Stimulated activated CD4-positive, alpha-beta T cell treated with anti-CD3 and anti-CD28 coated beads, Interleukin-4, amount 100 ng/mL, for 24 hours (primary cell): ENCODE results near the gene TCF7.
A peak's percentile ranks its signal among the peaks of the same experiment; 100 is the strongest.
"Not testable (repeated sequence)": the region's sequence is repeated elsewhere in the genome, so short reads cannot be mapped to it uniquely, and the experiment has no call there.

Experiments
- DNase-seq: peaks from one replicate; pipeline ENCODE4 v3.0.0-alpha.2; 2020

Gene TCF7

DNA sequence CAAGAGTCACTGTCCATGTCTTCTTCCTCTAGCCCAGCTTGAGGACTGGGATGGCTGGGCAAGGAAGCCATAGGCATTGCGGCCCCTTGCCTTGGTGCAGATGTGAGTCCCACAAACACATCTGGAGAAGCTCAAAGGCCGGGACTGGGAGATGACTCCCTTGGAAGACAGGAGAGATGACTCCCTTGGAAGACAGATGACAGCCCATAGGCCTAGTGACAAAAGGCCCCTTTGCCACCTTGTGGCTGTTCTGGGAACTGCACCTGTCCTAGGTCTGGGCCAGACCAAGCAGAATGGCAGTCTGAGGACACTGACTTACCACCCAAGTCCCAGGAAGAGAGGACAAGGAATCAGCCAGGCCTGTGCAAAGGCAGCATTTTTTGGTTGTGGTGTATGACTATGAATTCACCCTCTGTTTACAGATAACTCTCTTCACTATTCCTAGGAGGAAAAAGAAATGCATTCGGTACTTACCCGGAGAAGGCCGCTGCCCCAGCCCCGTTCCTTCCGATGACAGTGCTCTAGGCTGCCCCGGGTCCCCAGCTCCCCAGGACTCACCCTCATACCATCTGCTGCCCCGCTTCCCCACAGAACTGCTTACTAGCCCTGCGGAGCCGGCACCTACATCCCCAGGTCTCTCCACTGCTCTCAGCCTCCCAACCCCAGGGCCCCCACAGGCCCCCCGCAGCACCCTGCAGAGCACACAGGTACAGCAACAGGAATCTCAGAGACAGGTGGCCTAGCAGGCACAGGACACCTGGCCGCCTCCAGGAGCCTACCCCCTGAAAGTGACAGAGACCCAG lies 31.5 kb downstream of the TCF7 start:
- DNase-seq: peak; percentile 87

- DNase-seq: no peak
These were observed 32.4 kb downstream of the TCF7 start for GRCh38 chr5:134146651-134147518.

DNA sequence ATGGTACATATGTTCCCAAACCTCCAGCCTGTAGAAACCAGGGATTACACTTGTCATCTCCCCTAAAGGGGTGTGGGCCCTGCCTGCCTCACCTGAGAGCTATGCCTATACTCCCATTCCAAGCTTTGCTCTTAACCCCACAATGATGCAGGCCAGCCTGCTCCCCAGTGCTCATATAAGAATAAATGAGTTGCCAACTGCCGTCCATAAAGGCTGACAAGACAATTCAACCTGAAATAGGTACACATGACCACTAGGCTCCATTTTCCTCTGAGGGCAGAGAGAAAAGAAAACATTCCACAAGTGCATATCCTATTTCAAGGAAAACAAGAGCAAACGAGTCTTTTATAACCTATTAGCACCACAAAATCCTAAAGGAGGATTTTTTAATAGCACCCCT lies 33.8 kb downstream of the TCF7 start:
- DNase-seq: no peak

DNA sequence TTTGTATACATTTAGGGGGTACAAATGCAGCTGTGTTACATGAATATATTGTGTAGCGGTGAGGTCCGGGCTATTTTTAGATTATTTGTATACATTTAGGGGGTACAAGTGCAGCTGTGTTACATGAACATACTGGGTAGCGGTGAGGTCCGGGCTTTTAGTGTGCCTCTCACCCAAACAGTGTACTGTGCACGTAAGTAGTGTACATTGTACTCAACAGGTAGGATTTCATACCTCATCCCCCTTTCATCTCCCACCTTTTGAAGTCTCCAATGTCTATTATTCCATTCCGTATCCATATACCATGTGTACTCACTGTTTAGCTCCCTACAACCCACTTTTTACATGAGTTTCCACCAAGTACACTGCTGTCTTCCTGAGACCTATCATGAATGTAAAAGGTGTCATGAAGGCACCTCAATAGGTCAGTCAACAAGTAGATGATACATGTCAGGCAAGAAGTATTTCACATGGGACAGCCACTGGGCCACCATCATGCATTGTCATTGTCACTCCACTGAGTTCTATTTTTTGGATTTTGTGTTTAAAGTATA lies 34.6 kb downstream of the TCF7 start:
- no peak for DNase-seq

- DNase-seq: no peak
These were observed 35.3 kb downstream of the TCF7 start for GRCh38 chr5:134149571-134150303.

- no peak for DNase-seq
These were observed 37.2 kb downstream of the TCF7 start for GRCh38 chr5:134151723-134152122.

DNA sequence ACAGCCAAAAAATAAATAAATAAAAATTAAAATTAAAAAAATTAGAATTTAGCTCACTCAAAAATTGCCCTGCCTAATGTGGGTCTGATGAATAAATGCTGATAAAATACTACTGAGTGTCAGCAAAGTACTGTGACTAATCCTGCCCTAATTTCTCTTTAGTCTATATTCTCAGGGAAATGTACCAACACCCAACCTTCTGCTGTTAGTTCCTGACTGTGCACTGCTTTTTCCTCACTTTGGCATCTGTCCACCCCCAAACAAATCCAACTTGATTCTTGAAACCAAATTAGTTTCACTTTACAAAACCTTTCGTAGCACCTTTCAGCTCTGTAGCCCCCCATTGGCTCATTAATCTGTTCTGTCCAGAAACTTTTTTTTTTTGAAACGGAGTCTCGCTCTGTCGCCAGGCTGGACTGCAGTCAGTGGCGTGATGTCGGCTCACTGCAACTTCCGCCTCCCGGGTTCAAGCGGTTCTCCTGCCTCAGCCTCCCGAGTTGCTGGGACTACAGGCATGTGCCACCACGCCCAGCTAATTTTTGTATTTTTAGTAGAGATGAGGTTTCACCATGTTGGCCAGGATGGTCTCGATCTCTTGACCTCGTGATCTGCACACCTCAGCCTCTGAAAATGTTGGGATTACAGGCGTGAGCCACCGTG lies 37.8 kb downstream of the TCF7 start:
- not testable (repeated sequence) for DNase-seq

DNA sequence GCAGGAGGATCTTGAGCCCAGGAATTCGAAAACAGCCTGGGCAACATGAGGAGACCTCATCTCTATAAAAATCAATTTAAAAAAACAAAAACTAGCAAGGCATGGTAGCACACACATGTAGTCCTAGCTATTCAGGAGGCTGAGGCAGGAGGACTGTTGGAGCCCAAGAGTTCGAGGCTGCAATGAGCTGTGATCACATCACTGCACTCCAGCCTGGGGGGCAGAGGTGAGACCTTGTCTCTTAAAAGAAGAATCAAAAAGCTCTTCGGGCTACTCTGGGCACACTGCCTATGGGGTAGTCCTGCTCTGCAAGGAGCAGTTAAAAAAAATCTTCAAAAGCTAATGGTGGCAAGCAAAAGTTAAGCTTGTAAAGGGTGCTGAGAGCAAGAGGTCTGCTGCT lies 38.8 kb downstream of the TCF7 start:
- no peak for DNase-seq

DNA sequence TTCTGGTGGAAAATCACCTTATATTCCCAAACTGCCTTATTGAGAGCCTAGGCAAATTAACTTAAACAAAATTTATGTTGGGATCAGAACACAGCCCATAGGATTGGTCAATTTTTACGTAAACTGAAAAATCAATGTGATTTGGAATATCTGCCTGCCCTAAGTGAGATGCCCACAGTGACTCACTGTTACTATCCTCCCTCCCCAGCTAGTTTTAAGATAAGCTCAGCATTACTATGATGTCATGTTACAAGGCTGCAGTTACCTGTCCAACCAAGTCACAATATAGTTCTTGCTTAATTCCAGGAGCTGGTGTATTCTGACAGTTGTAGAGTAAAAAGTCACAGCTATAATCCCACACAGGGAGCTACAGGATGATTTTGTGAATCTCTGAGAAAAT lies 39.2 kb downstream of the TCF7 start:
- no peak for DNase-seq

- no peak for DNase-seq
These were observed 47.3 kb downstream of the TCF7 start for GRCh38 chr5:134161513-134162395.

DNA sequence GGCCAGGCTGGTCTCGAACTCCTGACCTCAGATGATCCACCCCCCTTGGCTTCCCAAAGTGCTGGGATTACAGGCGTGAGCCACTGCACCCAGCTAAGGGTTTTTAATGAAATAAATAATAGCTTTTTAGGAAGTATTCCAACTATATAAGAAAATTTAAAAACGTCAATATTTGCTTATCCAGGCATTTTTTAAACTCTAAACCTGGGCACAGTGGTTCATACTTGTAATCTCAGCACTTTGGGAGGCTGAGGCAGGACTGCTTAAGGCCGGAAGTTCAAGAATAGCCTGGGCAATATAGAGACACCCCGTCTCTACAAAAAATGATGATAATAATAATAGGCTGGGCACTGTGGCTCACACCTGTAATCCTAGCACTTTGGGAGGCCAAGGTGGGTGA lies 48.1 kb downstream of the TCF7 start:
- DNase-seq: no peak

GRCh38 chr5:134171972-134172371 lies 57.5 kb downstream of the TCF7 start:
- DNase-seq: no peak

- DNase-seq: no peak
These were observed 60.7 kb downstream of the TCF7 start for GRCh38 chr5:134174841-134175839.

DNA sequence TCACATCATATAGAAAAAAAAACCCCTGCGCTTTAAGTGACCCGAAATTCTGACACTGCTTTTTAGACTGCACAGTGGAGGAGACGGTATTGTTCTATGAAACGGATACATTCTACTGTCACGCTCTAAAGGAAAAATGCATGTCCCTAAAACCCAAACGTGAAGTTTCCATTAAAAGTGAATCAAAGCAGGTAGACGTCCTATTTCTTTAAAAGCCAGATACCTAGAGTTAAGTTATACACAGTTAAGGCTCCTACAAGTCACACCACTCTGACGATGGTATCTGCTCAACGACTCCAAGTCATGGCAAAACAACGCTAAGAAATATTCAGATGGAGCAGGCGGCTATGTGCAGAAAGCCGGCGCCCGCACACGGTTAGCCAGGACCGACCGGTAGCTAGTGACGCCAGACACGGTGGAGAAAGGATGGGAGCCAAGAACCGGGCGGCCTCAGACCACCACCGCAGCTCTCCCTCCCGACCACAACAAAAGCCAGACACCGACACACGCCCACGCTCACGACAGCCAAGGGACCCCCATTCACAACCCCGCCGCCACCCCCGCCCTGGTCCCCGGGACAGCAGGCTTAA lies 61.5 kb downstream of the TCF7 start:
- DNase-seq: no peak

DNA sequence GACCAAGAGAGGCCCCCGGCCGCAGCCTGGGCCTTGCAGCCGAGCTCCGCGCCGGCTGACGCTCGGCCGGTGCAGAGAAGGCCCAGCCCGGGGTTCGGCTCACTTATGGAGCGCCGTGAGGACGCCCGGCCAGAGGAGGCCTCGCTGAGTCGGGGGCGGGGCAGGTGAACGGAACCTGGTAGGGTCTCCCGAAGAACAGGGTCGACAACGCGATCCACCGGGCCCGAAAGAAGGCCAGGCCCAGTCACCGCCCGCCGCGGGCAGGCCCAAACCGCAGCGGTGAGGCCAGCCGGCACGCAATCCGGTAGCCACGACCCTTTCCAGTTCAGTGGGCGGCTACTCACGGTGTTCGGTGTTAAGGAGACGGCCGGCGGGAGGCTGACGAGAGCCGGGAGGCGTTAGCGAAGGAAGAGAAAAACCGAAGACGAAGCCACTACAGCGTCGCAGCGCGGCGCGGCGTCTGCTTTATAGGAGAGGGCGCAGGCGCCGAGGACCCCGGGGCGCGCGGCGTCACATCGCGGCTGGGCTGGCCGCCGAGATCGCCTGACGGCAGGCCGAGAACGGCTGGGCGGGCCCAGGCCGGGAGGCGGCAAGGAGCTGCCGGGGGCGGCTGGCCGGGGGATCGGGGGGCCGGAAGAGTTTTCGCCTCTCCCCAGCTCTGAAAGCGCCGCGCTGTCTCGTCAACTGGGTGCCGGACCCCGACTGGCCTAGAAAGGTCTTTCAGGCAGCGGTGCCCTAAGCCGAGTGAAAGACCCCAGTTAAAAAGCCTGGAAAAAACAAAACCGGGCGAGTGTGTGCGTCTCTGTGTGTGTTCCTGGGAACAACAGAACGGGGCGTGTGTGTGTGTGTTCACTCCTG lies 62.3 kb downstream of the TCF7 start, which contains the start of gene SKP1:
Gene SKP1 (minus strand): TSS at position 440 of the 858 bp plus-strand sequence. CDS start 2,928 bp downstream, outside the sequence.
- peak; percentile 83 for DNase-seq

DNA sequence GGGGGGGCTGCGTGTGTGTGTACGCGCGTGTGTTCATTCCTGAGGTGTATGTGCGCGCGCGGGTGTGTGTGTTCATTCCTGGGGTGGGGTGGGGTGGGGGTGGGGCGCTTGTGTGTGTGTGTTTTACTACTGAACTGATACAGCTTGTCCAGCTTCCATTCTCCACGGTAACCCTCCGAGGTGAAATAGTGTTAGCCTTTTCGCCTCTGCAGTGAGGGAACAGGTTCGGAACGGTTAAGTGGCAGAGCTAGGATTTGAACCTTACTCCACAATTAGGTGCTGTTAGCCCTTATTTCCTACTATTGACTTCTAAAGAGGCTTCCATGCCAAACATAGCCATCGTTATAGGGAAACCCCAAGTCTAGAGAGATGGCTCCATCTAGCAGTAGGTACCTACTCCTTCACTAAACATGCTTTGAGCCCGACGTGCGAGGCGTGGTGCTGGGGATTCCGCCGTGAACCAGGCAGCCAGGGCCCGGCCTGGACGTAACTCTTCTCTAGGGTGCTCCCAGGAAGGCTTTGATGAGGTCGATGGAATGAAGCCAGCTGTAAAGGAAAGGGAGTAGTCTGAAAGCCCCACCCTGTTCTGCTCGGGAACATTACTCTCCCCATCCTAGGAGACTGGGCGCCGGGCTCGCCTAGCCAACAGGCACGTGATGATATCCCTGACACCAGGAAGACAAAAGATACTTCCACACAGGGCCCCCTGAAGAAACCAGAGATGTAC lies 63.1 kb downstream of the TCF7 start:
- DNase-seq: no peak

DNA sequence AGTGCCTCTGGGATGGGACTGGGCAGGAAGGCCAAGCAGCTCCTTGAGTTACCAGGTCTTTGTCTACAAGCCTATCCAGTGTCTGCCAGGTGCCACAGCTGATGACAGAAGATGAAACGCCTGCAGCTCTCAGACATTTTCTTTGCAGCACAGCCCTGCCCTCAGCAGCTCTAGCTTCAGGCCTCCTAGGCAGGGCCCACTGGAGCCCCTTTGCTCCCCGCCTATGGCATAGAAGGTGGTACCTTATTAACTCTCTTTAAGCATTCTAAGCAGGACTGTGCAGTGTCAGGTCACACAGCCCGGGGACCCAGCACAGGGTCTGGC lies 63.6 kb downstream of the TCF7 start:
- DNase-seq: no peak

GRCh38 chr5:134183481-134183880 lies 69.0 kb downstream of the TCF7 start:
- no peak for DNase-seq
